ENCODE results near the gene SLC30A3. TPM values are rescaled to one million over a fixed set of nuclear protein-coding genes. Genes with fewer than 3 reads are reported as not detected.

The SLC30A3 gene
- total and polyA plus RNA-seq, 2 donors (not counting 1 experiment from before 2014, with no cell fraction given) = under 0.01 to 0.12 TPM

DNA sequence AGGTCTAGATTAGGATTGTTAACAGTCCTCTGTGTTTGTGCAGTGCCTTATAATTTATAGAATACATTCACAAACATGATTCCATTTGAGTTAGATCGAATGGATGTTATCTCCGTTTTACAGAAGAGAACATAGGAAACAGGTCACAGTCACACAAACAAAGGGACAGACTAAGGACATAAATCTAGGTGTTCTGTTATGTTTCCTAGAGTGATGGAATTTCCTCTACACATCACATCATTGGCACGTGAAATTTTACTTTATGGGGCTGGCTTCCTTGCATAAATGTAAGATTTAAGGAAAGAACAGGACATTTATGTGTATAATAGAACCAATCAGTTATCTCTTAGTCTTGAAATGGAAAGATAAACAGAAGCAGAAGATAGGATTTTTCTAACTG lies 25.8 kb upstream of the SLC30A3 start:
- H3K9ac ChIP-seq (ENCODE audit: insufficient read depth, low read length) = no peak overlapping the region
- TF ChIP-seq, protein P1, sequence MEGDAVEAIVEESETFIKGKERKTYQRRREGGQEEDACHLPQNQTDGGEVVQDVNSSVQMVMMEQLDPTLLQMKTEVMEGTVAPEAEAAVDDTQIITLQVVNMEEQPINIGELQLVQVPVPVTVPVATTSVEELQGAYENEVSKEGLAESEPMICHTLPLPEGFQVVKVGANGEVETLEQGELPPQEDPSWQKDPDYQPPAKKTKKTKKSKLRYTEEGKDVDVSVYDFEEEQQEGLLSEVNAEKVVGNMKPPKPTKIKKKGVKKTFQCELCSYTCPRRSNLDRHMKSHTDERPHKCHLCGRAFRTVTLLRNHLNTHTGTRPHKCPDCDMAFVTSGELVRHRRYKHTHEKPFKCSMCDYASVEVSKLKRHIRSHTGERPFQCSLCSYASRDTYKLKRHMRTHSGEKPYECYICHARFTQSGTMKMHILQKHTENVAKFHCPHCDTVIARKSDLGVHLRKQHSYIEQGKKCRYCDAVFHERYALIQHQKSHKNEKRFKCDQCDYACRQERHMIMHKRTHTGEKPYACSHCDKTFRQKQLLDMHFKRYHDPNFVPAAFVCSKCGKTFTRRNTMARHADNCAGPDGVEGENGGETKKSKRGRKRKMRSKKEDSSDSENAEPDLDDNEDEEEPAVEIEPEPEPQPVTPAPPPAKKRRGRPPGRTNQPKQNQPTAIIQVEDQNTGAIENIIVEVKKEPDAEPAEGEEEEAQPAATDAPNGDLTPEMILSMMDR (conservative IDR thresholded peaks at IDR 0.05 in 1 of 2, IDR thresholded peaks at IDR 0.05 in 1 of 2; ENCODE audit: low read depth in 1 of 2, low read length in 2 of 2) = no peak
- no peak for TF ChIP-seq EZH2 (IDR thresholded peaks at IDR 0.05; ENCODE audit: low read length, missing control alignments)
- no peaks in the 10 kb centered on the region for H3K9me3 ChIP-seq (ENCODE audit: control insufficient read depth, insufficient read depth, low read depth, low read length)
- no peak overlapping the region for H3K4me2 ChIP-seq (ENCODE audit: extremely low read depth, insufficient read depth, low read length)
- H3K4me1 ChIP-seq (ENCODE audit: control insufficient read depth, extremely low read depth, insufficient read depth, low read length) = no peaks in the 10 kb centered on the region
- H3K79me2 ChIP-seq (ENCODE audit: control insufficient read depth, insufficient read depth, low read length) = no peaks in the 10 kb centered on the region
- H2AFZ ChIP-seq (ENCODE audit: low read length) = no peak overlapping the region
- no peak for DNase-seq (ENCODE audit: low read depth in 2 of 2)
- no peak overlapping the region for H3K4me3 ChIP-seq (replicated peaks in 1 of 4; ENCODE audit: control extremely low read depth in 1 of 4, insufficient read depth in 1 of 4, low read depth in 3 of 4, low read length in 4 of 4)
- H4K20me1 ChIP-seq (ENCODE audit: control insufficient read depth, extremely low read depth, insufficient read depth, low read length) = no peaks in the 10 kb centered on the region
- no peaks in the 10 kb centered on the region for H3K36me3 ChIP-seq (ENCODE audit: control insufficient read depth, insufficient read depth, low read length)
- no peak overlapping the region for H3K27ac ChIP-seq (ENCODE audit: insufficient read depth, low read length)
- H3K27me3 ChIP-seq (ENCODE audit: control insufficient read depth, insufficient read depth, low read length) = peaks cover 6% of the 10 kb centered on the region

- Histone ChIP-seq H3K27ac (ENCODE audit: insufficient read depth, low read length) (no peak overlapping the region), H3K36me3 (ENCODE audit: control insufficient read depth, insufficient read depth, low read length) (no peaks in the 10 kb centered on the region)
- no peak for TF ChIP-seq EZH2 (IDR thresholded peaks at IDR 0.05; ENCODE audit: low read length, missing control alignments)
- TF ChIP-seq, protein P1 (conservative IDR thresholded peaks at IDR 0.05 in 1 of 2, IDR thresholded peaks at IDR 0.05 in 1 of 2; ENCODE audit: low read depth in 1 of 2, low read length in 2 of 2) = no peak
These were observed 22.6 kb upstream of the SLC30A3 start for GRCh38 chr2:27285481-27285880.

DNA sequence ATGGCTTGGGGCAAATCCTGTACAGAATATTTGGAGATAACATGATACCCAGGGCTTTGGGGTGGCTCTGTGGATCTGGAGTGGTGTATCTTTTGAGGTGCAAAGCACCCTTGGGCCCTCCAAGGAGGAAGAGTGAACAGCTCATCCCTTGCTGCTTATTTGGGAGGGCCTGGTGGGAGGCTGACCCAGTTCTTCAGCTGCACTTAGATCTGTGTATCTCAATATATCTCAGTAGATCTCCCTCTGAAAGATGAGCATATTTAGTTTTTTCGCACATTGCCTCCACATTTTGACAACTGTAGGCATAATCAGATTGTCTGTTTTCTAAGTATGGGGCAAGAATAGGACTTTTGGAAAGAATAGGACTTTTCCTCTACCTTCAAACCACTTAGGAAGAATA lies 22.1 kb upstream of the SLC30A3 start:
- H3K27me3 ChIP-seq (ENCODE audit: control insufficient read depth, insufficient read depth, low read length) = no peaks in the 10 kb centered on the region
- no peak overlapping the region for H3K4me3 ChIP-seq (replicated peaks in 1 of 4; ENCODE audit: control extremely low read depth in 1 of 4, insufficient read depth in 1 of 4, low read depth in 3 of 4, low read length in 4 of 4)
- no peak overlapping the region for H2AFZ ChIP-seq (ENCODE audit: low read length)
- no peaks in the 10 kb centered on the region for H4K20me1 ChIP-seq (ENCODE audit: control insufficient read depth, extremely low read depth, insufficient read depth, low read length)
- no peak overlapping the region for H3K9ac ChIP-seq (ENCODE audit: insufficient read depth, low read length)
- DNase-seq (ENCODE audit: low read depth in 2 of 2) = no peak
- H3K4me2 ChIP-seq (ENCODE audit: extremely low read depth, insufficient read depth, low read length) = no peak overlapping the region
- H3K4me1 ChIP-seq (ENCODE audit: control insufficient read depth, extremely low read depth, insufficient read depth, low read length) = peaks cover 7% of the 10 kb centered on the region
- H3K9me3 ChIP-seq (ENCODE audit: control insufficient read depth, insufficient read depth, low read depth, low read length) = no peaks in the 10 kb centered on the region
- H3K27ac ChIP-seq (ENCODE audit: insufficient read depth, low read length) = no peak overlapping the region
- no peaks in the 10 kb centered on the region for H3K79me2 ChIP-seq (ENCODE audit: control insufficient read depth, insufficient read depth, low read length)
- H3K36me3 ChIP-seq (ENCODE audit: control insufficient read depth, insufficient read depth, low read length) = no peaks in the 10 kb centered on the region
- TF ChIP-seq, protein P1 (conservative IDR thresholded peaks at IDR 0.05 in 1 of 2, IDR thresholded peaks at IDR 0.05 in 1 of 2; ENCODE audit: low read depth in 1 of 2, low read length in 2 of 2) = no peak
- no peak for TF ChIP-seq EZH2 (IDR thresholded peaks at IDR 0.05; ENCODE audit: low read length, missing control alignments)

More at GRCh38 chr2:27285481-27285880, 22.6 kb upstream of the SLC30A3 start:
- Histone ChIP-seq H3K4me3 (replicated peaks in 1 of 4; ENCODE audit: control extremely low read depth in 1 of 4, insufficient read depth in 1 of 4, low read depth in 3 of 4, low read length in 4 of 4) (no peak overlapping the region), H4K20me1 (ENCODE audit: control insufficient read depth, extremely low read depth, insufficient read depth, low read length) (no peaks in the 10 kb centered on the region), H3K79me2 (ENCODE audit: control insufficient read depth, insufficient read depth, low read length) (no peaks in the 10 kb centered on the region), H3K9ac (ENCODE audit: insufficient read depth, low read length) (no peak overlapping the region), H3K27me3 (ENCODE audit: control insufficient read depth, insufficient read depth, low read length) (no peaks in the 10 kb centered on the region), H3K9me3 (ENCODE audit: control insufficient read depth, insufficient read depth, low read depth, low read length) (no peaks in the 10 kb centered on the region), H3K4me1 (ENCODE audit: control insufficient read depth, extremely low read depth, insufficient read depth, low read length) (peaks cover 7% of the 10 kb centered on the region), H2AFZ (ENCODE audit: low read length) (no peak overlapping the region), H3K4me2 (ENCODE audit: extremely low read depth, insufficient read depth, low read length) (no peak overlapping the region)
- DNase-seq (ENCODE audit: low read depth in 2 of 2) = no peak

All from fibroblast of lung (primary cell).